ENCODE data around the gene OR5W2.
"Not testable (repeated sequence)": the region's sequence is repeated elsewhere in the genome, so short reads cannot be mapped to it uniquely, and the experiment has no call there.

- TF ChIP-seq, protein P1, sequence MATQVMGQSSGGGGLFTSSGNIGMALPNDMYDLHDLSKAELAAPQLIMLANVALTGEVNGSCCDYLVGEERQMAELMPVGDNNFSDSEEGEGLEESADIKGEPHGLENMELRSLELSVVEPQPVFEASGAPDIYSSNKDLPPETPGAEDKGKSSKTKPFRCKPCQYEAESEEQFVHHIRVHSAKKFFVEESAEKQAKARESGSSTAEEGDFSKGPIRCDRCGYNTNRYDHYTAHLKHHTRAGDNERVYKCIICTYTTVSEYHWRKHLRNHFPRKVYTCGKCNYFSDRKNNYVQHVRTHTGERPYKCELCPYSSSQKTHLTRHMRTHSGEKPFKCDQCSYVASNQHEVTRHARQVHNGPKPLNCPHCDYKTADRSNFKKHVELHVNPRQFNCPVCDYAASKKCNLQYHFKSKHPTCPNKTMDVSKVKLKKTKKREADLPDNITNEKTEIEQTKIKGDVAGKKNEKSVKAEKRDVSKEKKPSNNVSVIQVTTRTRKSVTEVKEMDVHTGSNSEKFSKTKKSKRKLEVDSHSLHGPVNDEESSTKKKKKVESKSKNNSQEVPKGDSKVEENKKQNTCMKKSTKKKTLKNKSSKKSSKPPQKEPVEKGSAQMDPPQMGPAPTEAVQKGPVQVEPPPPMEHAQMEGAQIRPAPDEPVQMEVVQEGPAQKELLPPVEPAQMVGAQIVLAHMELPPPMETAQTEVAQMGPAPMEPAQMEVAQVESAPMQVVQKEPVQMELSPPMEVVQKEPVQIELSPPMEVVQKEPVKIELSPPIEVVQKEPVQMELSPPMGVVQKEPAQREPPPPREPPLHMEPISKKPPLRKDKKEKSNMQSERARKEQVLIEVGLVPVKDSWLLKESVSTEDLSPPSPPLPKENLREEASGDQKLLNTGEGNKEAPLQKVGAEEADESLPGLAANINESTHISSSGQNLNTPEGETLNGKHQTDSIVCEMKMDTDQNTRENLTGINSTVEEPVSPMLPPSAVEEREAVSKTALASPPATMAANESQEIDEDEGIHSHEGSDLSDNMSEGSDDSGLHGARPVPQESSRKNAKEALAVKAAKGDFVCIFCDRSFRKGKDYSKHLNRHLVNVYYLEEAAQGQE (IDR thresholded peaks at IDR 0.05; ENCODE audit: borderline replicate concordance), result not testable (repeated sequence)
- TF ChIP-seq POLR2AphosphoS5 (IDR thresholded peaks at IDR 0.05), result not testable (repeated sequence)
These were observed 41.7 kb downstream of the OR5W2 start for GRCh38 chr11:55872731-55873130.
